ENCODE results near the gene SMIM29.
"Not testable (repeated sequence)": the region's sequence is repeated elsewhere in the genome, so short reads cannot be mapped to it uniquely, and the experiment has no call there.

Gene SMIM29

DNA sequence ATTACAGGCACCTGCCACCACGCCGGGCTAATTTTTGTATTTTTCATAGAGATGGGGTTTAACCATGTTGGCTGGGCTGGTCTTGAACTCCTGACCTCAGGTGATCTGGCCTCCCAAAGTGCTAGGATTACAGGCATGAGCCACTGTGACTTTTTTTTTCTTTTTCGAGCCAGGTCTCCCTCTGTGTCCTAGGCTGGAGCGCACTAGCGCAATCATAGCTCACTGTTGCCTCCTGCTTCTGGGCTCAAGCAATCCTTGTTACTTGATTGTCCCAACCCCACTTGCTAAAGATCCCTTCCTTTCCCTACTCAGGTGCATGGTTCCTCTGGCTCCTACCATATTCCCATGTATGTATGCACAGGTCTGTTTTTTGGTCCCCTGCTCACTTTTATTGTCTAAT, 27.4 kb upstream of the SMIM29 start:
- DNase-seq (ENCODE audit: low read depth in 2 of 2) = no peak

DNA sequence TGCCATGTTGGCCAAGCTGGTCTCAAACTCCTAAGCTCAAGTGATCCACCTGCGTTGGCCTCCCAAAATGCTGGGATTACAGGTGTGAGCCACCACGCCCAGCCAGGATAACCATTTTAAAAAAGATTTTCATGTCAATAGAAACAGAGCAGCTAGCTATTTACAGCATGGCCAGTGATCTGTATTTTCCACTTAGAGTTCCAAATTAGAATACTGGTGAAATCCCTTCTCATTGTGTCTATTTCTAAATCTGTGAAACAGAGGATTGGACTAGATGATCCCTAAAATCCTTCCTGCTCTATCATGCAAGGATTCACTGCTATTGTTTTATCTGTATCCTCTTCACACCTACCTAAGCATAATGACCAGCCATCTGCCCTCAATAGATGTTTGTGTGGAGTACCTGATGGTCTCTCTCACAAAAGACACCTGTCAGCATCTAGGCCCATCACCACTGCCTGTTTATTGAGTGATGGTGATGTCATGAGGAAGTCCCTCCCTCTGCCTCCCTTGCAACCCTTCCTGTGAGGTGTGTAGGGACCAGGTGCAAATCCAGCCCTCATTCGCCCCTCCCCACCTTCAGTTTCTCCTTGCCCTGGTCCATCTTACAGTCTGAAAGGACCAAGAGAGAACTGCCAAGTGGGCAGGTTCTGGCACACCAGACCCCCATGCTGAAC, 26.5 kb upstream of the SMIM29 start:
- TF ChIP-seq, protein P1, sequence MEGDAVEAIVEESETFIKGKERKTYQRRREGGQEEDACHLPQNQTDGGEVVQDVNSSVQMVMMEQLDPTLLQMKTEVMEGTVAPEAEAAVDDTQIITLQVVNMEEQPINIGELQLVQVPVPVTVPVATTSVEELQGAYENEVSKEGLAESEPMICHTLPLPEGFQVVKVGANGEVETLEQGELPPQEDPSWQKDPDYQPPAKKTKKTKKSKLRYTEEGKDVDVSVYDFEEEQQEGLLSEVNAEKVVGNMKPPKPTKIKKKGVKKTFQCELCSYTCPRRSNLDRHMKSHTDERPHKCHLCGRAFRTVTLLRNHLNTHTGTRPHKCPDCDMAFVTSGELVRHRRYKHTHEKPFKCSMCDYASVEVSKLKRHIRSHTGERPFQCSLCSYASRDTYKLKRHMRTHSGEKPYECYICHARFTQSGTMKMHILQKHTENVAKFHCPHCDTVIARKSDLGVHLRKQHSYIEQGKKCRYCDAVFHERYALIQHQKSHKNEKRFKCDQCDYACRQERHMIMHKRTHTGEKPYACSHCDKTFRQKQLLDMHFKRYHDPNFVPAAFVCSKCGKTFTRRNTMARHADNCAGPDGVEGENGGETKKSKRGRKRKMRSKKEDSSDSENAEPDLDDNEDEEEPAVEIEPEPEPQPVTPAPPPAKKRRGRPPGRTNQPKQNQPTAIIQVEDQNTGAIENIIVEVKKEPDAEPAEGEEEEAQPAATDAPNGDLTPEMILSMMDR (IDR thresholded peaks at IDR 0.05; ENCODE audit: low read depth, low read length) = no peak
- no peak overlapping the region for H3K4me3 ChIP-seq (replicated peaks in 1 of 2; ENCODE audit: low read depth in 2 of 2, low read length in 2 of 2)
- DNase-seq (ENCODE audit: low read depth in 2 of 2) = no peak

More for the DNA sequence above, 27.4 kb upstream of the SMIM29 start:
- H3K4me3 ChIP-seq (replicated peaks in 1 of 2; ENCODE audit: low read depth in 2 of 2, low read length in 2 of 2) = no peak overlapping the region
- TF ChIP-seq, protein P1 (IDR thresholded peaks at IDR 0.05; ENCODE audit: low read depth, low read length) = no peak

DNA sequence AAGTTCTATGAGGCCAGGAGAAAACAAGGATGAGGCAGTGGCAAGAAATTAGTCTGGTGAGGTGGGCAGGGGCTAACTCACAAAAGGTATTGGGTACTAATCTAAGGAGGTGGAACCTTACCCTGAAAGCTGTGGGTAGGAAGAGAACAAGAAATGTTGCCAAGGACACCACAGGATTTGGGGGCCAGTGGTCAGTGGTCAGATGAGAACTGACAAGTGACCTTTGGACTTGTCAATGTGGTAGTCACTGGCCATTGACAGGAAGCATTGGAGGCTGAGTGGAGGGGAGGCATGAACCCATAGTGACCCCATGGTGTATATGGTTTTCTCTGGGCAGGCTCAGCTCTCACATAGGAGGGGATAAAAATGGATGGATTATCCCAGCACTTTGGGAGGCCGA, 25.3 kb upstream of the SMIM29 start:
- DNase-seq (ENCODE audit: low read depth in 2 of 2) = no peak
- H3K4me3 ChIP-seq (replicated peaks in 1 of 2; ENCODE audit: low read depth in 2 of 2, low read length in 2 of 2) = no peak overlapping the region
- TF ChIP-seq, protein P1 (IDR thresholded peaks at IDR 0.05; ENCODE audit: low read depth, low read length) = no peak

DNA sequence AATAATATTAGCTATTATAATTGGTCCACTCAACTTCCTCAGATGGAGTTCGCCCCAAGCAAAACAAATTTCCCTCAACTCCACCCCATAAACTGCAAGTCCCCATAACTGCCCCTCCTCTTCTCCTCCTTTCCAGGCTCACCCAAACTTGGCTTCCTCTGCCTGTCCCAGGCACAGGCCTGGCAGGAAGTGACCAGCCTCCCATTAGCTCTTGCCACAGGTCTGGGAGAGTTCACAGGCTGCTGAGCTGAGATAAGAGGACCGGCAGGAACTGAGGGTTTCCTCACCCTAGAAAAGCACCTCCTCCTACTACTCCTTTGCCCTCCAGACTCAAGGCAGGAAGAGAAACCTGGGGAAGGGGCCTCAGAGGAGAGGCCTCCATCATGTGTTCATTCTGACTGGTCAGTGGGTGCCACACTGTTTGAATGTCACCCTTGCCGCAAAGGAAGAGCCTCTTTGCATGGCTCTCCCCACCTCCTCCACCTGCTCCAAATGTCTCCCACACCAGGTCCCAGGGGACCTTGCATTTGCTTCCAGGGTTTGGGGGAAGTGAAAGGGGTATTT, 24.5 kb upstream of the SMIM29 start:
- DNase-seq (ENCODE audit: low read depth in 2 of 2) = peak; percentile 38 to 79
- TF ChIP-seq, protein P1 (IDR thresholded peaks at IDR 0.05; ENCODE audit: low read depth, low read length) = no peak
- no peak overlapping the region for H3K4me3 ChIP-seq (replicated peaks in 1 of 2; ENCODE audit: low read depth in 2 of 2, low read length in 2 of 2)

DNA sequence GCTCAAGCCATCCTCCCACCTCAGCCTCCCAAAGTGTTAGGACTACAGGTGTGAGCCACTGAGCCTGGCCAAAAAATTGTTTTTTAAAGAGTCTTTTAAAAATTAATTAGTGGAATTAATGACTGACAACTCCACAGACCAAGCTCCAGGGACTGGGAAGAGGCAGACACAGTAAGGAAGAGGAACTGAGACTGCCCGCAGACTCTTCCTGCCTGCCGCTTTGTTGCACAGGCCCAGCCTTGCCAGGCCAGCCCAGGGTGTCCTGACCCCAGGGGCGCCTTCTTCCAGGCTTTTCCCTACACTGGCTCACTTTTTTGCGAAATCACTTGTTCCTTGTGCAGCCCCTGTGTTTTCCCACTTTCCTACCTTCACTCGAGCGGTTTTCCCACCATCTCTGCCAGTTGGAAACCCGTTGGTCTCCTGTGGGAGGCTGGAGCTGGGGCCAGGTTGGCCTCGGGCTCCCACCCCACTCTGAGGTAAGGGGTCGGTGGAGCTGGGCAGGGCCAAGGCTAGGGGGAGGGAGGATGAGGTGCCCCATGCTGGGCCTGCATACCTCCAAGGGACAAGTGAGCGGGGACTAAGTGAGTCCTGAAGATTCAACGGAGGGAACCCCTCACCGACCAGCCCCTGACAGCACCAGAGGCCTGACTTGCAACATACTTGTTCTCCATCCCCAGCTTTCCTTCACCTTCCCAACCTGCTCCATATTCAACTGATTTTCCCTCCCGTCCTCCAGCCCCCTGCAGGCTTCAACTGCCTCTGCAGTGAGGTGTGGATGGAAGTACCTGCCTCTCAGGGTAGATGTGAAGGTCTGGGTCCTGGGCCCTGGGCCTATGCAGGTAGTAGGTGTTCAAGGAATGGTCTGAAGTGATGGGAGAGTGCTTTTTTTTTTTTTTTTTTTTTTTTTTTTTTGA, 23.5 kb upstream of the SMIM29 start:
- DNase-seq (ENCODE audit: low read depth in 2 of 2) = no peak
- TF ChIP-seq, protein P1 (IDR thresholded peaks at IDR 0.05; ENCODE audit: low read depth, low read length) = no peak
- no peak overlapping the region for H3K4me3 ChIP-seq (replicated peaks in 1 of 2; ENCODE audit: low read depth in 2 of 2, low read length in 2 of 2)

DNA sequence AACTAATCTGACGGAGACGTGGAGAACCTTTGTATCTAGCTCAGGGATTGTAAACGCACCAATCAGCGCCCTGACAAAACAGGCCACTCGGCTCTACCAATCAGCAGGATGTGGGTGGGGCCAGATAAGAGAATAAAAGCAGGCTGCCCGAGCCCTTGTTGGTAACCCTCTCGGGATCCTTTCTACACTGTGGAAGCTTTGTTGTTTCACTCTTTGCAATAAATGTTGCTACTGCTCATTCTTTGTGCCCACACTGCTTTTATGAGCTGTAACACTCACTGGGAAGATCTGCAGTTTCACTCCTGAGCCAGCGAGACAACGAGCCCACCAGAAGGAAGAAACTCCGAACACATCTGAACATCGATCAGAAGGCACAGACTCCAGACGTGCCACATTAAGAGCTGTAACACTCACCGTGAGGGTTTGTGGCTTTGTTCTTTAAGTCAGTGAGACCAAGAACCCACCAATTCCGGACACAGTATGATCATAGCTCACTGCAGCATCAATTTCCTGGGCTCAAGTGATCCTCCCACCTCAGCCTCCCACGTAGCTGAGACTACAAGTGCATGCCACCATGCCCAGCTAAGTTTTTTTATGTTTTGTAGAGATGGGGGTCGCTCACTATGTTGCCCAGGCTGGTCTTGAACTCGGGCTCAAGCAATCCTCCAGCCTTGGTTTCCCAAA, 21.0 kb upstream of the SMIM29 start:
- not testable (repeated sequence) for DNase-seq (ENCODE audit: low read depth in 2 of 2); H3K4me3 ChIP-seq (replicated peaks in 1 of 2; ENCODE audit: low read depth in 2 of 2, low read length in 2 of 2)

DNA sequence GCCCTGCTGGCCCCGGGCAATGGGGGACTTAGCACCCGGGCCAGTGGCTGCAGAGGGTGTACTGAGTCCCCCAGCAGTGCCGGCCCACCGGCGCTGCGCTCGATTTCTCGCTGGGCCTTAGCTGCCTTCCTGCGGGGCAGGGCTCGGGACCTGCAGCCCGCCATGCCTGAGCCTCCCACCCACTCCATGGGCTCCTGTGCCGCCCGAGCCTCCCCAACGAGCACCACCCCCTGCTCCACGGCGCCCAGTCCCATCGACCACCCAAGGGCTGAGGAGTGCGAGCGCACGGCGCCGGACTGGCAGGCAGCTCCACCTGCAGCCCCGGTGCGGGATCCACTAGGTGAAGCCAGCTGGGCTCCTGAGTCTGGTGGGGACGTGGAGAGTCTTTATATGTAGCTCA, 20.3 kb upstream of the SMIM29 start:
- not testable (repeated sequence) for H3K4me3 ChIP-seq (replicated peaks in 1 of 2; ENCODE audit: low read depth in 2 of 2, low read length in 2 of 2); DNase-seq (ENCODE audit: low read depth in 2 of 2)

Measured in cardiac fibroblast (primary cell).